Peyer's patch (tissue), 4 donors: ENCODE data around the gene SHANK1.

Source experiments
- POLR2A ChIP-seq, 2 donors: fragments of 450-650 bp; IDR thresholded peaks; one replicate each; pipeline ENCODE4 v1.5.1; 2017; ENCODE audit warnings: antibody characterized with exemption in 2 of 2, mild to moderate bottlenecking in 2 of 2, moderate library complexity in 2 of 2
- TF ChIP-seq, protein P1 (sequence below), 6 experiments: fragments of 450-650 bp in 4 of 6; fragments of 200-600 bp in 2 of 6; sonication (generic) in 1 of 6; IDR thresholded peaks; one replicate each; pipeline ENCODE4 v1.5.1; 2017 to 2019; ENCODE audit warnings: antibody characterized with exemption in 6 of 6, mild to moderate bottlenecking in 3 of 6, moderate library complexity in 1 of 6

DNA sequence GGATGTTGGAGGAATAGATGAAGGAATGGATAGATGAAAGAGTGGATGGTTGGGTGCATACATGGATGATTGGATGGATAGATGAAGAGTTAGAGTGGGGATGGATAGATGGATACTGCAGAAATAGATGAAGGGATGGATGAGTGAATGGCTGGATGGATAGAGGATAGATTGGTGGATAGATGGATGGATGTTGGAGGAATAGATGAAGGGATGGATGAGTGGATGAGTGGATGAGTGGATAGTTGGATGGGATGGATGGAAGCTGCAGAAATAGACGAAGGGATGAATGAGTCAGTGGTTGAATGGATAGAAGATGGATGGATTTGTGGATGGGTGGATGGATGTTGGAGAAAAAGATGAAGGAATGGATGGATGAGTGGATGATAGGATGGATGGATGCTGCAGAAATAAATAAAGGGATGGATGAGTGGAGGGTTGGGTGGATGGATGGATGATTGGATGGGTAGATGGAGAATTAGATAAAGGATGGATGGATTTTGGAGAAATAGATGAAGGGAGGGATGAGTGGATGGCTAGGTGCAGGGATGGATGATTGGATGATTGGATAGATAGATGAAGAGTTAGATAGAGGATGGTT lies 75.2 kb downstream of the SHANK1 start:
- TF ChIP-seq, protein P1, sequence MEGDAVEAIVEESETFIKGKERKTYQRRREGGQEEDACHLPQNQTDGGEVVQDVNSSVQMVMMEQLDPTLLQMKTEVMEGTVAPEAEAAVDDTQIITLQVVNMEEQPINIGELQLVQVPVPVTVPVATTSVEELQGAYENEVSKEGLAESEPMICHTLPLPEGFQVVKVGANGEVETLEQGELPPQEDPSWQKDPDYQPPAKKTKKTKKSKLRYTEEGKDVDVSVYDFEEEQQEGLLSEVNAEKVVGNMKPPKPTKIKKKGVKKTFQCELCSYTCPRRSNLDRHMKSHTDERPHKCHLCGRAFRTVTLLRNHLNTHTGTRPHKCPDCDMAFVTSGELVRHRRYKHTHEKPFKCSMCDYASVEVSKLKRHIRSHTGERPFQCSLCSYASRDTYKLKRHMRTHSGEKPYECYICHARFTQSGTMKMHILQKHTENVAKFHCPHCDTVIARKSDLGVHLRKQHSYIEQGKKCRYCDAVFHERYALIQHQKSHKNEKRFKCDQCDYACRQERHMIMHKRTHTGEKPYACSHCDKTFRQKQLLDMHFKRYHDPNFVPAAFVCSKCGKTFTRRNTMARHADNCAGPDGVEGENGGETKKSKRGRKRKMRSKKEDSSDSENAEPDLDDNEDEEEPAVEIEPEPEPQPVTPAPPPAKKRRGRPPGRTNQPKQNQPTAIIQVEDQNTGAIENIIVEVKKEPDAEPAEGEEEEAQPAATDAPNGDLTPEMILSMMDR (IDR thresholded peaks at IDR 0.05) = no peak
- no peak for TF ChIP-seq POLR2A (IDR thresholded peaks at IDR 0.05)
